GM18870 (cell line): ENCODE measurements around the gene TIMP2.
"Not testable (repeated sequence)": the region's sequence is repeated elsewhere in the genome, so short reads cannot be mapped to it uniquely, and the experiment has no call there.

Experiments
- ATAC-seq: cut with Tn5 transposase; IDR thresholded peaks from one replicate; pipeline ENCODE4 v1.9.1; 2021; ENCODE audit warnings: moderate library complexity; ENCODE audit not compliant: unreplicated experiment

Gene TIMP2

DNA sequence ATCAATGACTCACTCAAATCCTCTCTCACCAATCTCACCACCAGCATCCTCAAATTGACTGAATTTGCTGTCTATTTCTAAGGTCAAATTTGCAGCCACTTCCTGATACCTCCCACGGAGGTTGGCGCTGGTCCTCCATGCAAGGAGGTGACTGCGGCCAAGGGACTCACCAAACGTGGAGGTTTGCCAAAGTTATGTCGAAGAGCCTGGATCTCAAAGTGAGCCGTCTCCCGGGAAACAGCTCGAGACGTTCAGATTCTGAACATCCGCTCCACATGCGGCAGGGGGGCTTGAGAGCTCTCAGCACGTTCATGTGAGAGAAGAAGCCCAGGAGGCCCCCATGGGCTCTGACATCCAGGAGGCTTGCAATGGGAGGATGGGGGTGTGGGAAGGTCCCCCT lies 31.9 kb upstream of the TIMP2 start:
- ATAC-seq: no peak

- no peak for ATAC-seq
These were observed 31.1 kb upstream of the TIMP2 start for GRCh38 chr17:78956254-78956653.

- ATAC-seq: no peak
These were observed 29.5 kb upstream of the TIMP2 start for GRCh38 chr17:78954684-78955083.

GRCh38 chr17:78953356-78954350 lies 28.5 kb upstream of the TIMP2 start:
- ATAC-seq: no peak

GRCh38 chr17:78952706-78953105 lies 27.5 kb upstream of the TIMP2 start:
- no peak for ATAC-seq

DNA sequence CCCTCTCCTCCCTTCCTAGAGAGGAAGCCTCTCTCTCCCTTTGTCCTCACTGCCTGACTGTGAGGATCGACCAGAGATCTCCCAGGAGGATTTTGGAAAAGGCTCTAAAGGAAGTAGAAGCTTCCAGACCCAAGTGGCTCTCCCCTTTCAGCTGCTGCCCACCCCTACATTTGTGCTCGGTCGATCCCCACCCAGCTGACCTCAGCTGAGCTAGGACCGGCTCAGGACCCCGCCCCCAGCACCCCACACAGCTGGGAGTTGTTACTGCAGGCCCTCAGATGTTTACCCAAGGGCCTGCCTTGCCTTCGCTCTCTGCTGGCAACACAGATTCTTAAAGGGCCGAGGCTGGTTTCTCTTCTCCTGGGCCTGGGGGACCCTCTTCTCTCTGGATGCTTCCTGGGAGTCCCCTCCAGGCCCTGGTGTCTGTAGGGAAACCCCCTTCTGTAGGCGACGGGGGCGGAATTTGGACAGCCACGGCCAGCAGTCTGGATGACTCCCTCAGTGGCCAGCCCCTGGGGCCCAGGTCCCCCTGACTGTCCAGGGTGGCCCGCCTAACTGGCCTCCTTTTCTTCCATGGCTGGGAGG lies 26.9 kb upstream of the TIMP2 start:
- ATAC-seq: no peak

GRCh38 chr17:78950870-78951269 lies 25.7 kb upstream of the TIMP2 start:
- no peak for ATAC-seq

GRCh38 chr17:78947235-78948149 lies 22.3 kb upstream of the TIMP2 start:
- no peak for ATAC-seq

DNA sequence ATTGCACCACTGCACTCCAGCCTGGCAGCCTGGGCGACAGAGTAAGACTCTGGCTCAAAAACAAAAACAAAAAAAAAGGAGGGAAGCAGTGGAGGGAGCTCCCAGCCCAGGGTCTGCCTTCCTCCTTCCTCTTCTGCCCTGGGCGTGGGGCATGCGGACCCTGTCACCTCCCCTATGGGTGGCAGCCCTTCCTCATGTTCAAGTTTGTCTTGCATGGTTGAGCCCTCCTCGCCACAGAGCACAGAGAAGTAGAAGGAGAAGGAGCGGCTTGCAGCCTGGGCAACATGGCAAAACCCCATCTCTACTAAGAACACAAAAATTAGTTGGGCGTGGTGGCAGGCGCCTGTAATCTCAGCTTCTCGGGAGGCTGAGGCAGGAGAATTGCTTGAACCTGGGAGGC lies 21.4 kb upstream of the TIMP2 start:
- ATAC-seq: no peak

- no peak for ATAC-seq
These were observed 20.9 kb upstream of the TIMP2 start for GRCh38 chr17:78946131-78946530.

DNA sequence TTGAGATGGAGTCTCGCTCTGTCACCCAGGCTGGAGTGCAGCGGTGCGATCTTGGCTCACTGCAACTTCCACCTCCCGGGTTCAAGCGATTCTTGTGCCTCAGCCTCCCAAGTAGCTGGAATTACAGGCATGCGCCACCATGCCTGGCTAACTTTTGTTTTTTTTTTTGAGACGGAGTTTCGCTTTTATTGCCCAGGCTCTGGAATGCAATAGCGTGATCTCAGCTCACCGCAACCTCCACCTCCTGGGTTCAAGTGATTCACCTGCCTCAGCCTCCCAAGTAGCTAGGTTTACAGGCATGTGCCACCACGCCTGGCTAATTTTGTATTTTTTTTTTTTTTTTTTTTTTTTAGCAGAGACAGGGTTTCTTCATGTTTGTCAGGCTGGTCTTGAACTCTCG lies 20.3 kb upstream of the TIMP2 start:
- not testable (repeated sequence) for ATAC-seq

GRCh38 chr17:78944956-78945355 lies 19.8 kb upstream of the TIMP2 start:
- ATAC-seq: no peak

DNA sequence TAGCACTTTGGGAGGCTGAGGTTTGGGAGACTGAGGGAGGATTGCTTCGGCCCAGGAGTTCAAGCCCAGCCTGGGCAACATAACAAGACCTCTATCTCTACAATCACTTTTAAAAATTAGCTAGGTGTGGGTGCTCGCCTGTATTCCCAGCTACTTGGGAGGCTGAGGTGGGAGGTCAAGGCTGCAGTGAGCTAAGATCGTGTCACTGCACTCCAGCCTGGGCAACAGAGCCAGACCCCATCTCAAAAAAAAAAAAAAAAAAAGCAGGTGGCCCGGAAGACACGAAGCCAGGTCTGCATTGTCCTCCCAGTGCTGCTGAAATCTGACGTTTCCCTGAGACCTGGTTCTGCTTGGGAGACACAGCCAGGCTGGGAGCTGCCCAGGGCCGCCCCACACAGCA lies 18.8 kb upstream of the TIMP2 start:
- no peak for ATAC-seq

- ATAC-seq: no peak
These were observed 15.5 kb upstream of the TIMP2 start for GRCh38 chr17:78940708-78941107.

- ATAC-seq: no peak
These were observed 15.1 kb upstream of the TIMP2 start for GRCh38 chr17:78940258-78940657.

GRCh38 chr17:78939615-78940014 lies 14.4 kb upstream of the TIMP2 start:
- no peak for ATAC-seq

GRCh38 chr17:78937561-78937960 lies 12.4 kb upstream of the TIMP2 start:
- no peak for ATAC-seq

DNA sequence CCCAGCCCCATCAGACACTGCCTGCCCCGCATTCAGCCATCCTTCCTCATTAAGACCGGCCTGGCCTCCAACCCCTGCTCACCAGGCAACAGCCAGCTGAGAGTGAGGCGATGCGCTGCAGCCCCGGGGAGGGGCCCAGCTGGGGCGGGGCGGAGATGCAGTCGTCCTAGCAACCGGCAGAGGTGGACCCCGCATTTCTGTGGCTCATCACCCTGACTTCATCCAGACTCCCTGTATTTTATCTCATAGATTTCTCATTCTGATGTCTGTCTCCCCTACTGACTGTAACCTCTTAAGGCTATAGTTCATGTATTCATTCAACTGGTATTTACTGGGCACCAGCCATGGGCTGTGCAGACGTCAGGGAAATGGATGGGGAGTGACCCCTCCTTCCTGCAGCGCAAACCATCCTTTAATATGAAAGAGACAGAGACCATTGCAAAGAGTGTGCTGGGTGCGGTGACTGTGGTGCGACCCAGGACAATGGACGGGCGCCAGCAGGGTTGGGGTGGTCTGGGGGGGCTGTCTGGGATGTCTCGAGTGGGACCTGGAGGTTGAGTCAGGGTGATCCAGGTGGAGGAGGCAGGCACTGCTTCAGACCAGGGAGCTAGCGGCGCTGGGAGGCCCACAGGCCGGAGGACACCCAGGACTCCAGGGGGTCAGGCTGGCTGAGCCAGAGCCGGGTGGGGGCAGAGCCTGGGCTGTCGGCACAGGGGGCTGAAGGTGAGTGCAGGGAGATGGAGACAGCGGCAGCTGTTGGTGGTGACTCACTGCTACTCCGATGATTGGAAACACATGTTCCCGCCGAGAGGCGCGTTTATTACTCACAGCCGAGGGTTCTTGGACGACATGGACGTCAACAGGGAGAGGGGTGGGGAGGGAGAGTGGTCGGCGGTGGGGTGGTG lies 10.5 kb upstream of the TIMP2 start:
- ATAC-seq: no peak

DNA sequence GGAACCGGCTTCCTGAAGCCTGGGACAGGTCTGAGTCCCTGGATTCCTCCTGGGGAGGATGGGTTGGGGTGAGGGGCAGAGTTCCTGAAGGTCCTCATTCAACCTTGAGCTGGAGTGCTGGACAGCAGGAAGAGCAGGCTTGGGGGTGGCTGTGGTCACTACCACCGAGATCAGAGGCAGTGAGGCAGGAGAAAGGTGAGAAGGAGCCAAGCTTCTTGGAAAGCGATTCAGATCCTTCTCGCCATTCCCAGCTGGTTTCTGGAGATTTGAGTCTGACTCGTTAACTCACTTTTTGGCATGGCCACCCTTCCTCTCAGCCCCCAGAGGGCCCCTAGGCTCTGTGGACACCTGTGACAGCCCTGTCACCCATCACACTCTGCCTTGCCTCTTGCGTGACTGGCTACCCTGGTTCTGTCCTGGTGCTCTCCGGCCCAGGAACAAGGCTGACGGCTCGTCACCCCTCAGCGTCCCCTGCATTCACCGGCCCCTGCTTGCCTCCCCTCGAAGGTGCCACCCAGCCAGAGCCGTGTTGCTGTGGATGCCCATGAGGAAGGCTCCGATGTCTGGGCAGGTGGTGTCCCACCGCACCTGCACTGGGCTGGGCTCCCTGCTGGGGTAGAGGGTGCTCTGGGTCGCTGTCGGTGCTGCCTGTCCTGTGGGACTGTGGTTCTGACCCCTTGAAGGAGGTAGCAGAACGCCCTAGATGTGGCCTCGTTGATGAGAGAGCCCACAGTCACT lies 9.7 kb upstream of the TIMP2 start:
- no peak for ATAC-seq
